IPS-15b (cell line): Measurements from ENCODE around the gene FMN2.

Experiments used
- H3K27me3 ChIP-seq: one replicate; pipeline ENCODE4 v1.6.1; 2013; ENCODE audit warnings: low read length; ENCODE audit not compliant: control insufficient read depth, insufficient read depth
- H3K36me3 ChIP-seq: one replicate; pipeline ENCODE4 v1.6.1; 2013; ENCODE audit warnings: low read length; ENCODE audit not compliant: control insufficient read depth, insufficient read depth
- H3K4me1 ChIP-seq: one replicate; pipeline ENCODE4 v1.6.1; 2013; ENCODE audit warnings: mild to moderate bottlenecking, low read length; ENCODE audit not compliant: control insufficient read depth, insufficient read depth
- H3K4me3 ChIP-seq: one replicate; pipeline ENCODE4 v1.5.1; 2013; ENCODE audit warnings: low read depth, low read length
- H3K9ac ChIP-seq: one replicate; pipeline ENCODE4 v1.6.1; 2013; ENCODE audit warnings: low read depth, mild to moderate bottlenecking, low read length
- H3K9me3 ChIP-seq: one replicate; pipeline ENCODE4 v1.6.1; 2013; ENCODE audit warnings: mild to moderate bottlenecking, low read length; ENCODE audit not compliant: control insufficient read depth, insufficient read depth

Gene FMN2

GRCh38 chr1:240210026-240210425 lies 118.3 kb downstream of the FMN2 start:
- Histone ChIP-seq H3K9ac (no peak overlapping the region), H3K4me3 (no peak overlapping the region), H3K27me3 (no peaks in the 10 kb centered on the region), H3K4me1 (no peaks in the 10 kb centered on the region), H3K36me3 (no peaks in the 10 kb centered on the region), H3K9me3 (no peaks in the 10 kb centered on the region)

GRCh38 chr1:240212556-240212955 lies 120.9 kb downstream of the FMN2 start:
- Histone ChIP-seq H3K9me3 (no peaks in the 10 kb centered on the region), H3K4me1 (no peaks in the 10 kb centered on the region), H3K4me3 (no peak overlapping the region), H3K36me3 (no peaks in the 10 kb centered on the region), H3K9ac (no peak overlapping the region), H3K27me3 (no peaks in the 10 kb centered on the region)

- H3K36me3 ChIP-seq = no peaks in the 10 kb centered on the region
- H3K27me3 ChIP-seq = no peaks in the 10 kb centered on the region
These were observed 125.7 kb downstream of the FMN2 start for GRCh38 chr1:240217403-240217802.

GRCh38 chr1:240219104-240219503 lies 127.4 kb downstream of the FMN2 start:
- Histone ChIP-seq H3K4me1 (no peaks in the 10 kb centered on the region), H3K9ac (no peak overlapping the region), H3K36me3 (no peaks in the 10 kb centered on the region), H3K9me3 (no peaks in the 10 kb centered on the region), H3K4me3 (no peak overlapping the region), H3K27me3 (no peaks in the 10 kb centered on the region)

More at GRCh38 chr1:240217403-240217802, 125.7 kb downstream of the FMN2 start:
- no peaks in the 10 kb centered on the region for H3K9me3 ChIP-seq
- no peak overlapping the region for H3K4me3 ChIP-seq
- H3K9ac ChIP-seq = no peak overlapping the region
- H3K4me1 ChIP-seq = no peaks in the 10 kb centered on the region

- H3K27me3 ChIP-seq = no peaks in the 10 kb centered on the region
- no peaks in the 10 kb centered on the region for H3K9me3 ChIP-seq
- H3K36me3 ChIP-seq = no peaks in the 10 kb centered on the region
- H3K4me3 ChIP-seq = no peak overlapping the region
- no peaks in the 10 kb centered on the region for H3K4me1 ChIP-seq
- no peak overlapping the region for H3K9ac ChIP-seq
These were observed 134.4 kb downstream of the FMN2 start for GRCh38 chr1:240226102-240226501.

GRCh38 chr1:240230816-240231215 lies 139.1 kb downstream of the FMN2 start:
- no peaks in the 10 kb centered on the region for H3K36me3 ChIP-seq
- no peaks in the 10 kb centered on the region for H3K9me3 ChIP-seq
- no peaks in the 10 kb centered on the region for H3K4me1 ChIP-seq
- H3K4me3 ChIP-seq = no peak overlapping the region
- H3K9ac ChIP-seq = no peak overlapping the region
- H3K27me3 ChIP-seq = no peaks in the 10 kb centered on the region

GRCh38 chr1:240232530-240232929 lies 140.8 kb downstream of the FMN2 start:
- Histone ChIP-seq H3K4me1 (no peaks in the 10 kb centered on the region), H3K9ac (no peak overlapping the region), H3K36me3 (no peaks in the 10 kb centered on the region), H3K4me3 (no peak overlapping the region), H3K9me3 (no peaks in the 10 kb centered on the region), H3K27me3 (no peaks in the 10 kb centered on the region)

GRCh38 chr1:240234485-240235210 lies 143.0 kb downstream of the FMN2 start:
- Histone ChIP-seq H3K9me3 (no peaks in the 10 kb centered on the region), H3K36me3 (no peaks in the 10 kb centered on the region), H3K4me3 (no peak overlapping the region), H3K9ac (no peak overlapping the region), H3K27me3 (no peaks in the 10 kb centered on the region), H3K4me1 (no peaks in the 10 kb centered on the region)

- Histone ChIP-seq H3K27me3 (no peaks in the 10 kb centered on the region), H3K4me1 (no peaks in the 10 kb centered on the region), H3K4me3 (no peak overlapping the region), H3K9me3 (no peaks in the 10 kb centered on the region), H3K9ac (no peak overlapping the region), H3K36me3 (no peaks in the 10 kb centered on the region)
These were observed 144.0 kb downstream of the FMN2 start for GRCh38 chr1:240235521-240236288.

- Histone ChIP-seq H3K36me3 (no peaks in the 10 kb centered on the region), H3K4me1 (no peaks in the 10 kb centered on the region), H3K4me3 (no peak overlapping the region), H3K9me3 (no peaks in the 10 kb centered on the region), H3K9ac (no peak overlapping the region), H3K27me3 (no peaks in the 10 kb centered on the region)
These were observed 145.6 kb downstream of the FMN2 start for GRCh38 chr1:240237305-240237721.

- Histone ChIP-seq H3K36me3 (no peaks in the 10 kb centered on the region), H3K27me3 (no peaks in the 10 kb centered on the region), H3K4me1 (no peaks in the 10 kb centered on the region), H3K9me3 (no peaks in the 10 kb centered on the region), H3K9ac (no peak overlapping the region), H3K4me3 (no peak overlapping the region)
These were observed 147.6 kb downstream of the FMN2 start for GRCh38 chr1:240239309-240239708.

- Histone ChIP-seq H3K9me3 (no peaks in the 10 kb centered on the region), H3K9ac (no peak overlapping the region), H3K27me3 (no peaks in the 10 kb centered on the region), H3K4me3 (no peak overlapping the region), H3K36me3 (no peaks in the 10 kb centered on the region), H3K4me1 (no peaks in the 10 kb centered on the region)
These were observed 149.6 kb downstream of the FMN2 start for GRCh38 chr1:240241278-240241677.
